ENCODE results near the gene KRTAP10-6.
"Not testable (repeated sequence)": the region's sequence is repeated elsewhere in the genome, so short reads cannot be mapped to it uniquely, and the experiment has no call there.

The KRTAP10-6 gene
- long read RNA-seq, donor 1: 0 reads
- long read RNA-seq, donor 2: 0 reads
- long read RNA-seq, donor 3: 0 reads
- long read RNA-seq, donor 4: 0 reads
- long read RNA-seq, donor 5: 0 reads
- long read RNA-seq, donor 6: 0 reads
- long read RNA-seq, donor 7: 0 reads
- long read RNA-seq, donor 8: 0 reads

DNA sequence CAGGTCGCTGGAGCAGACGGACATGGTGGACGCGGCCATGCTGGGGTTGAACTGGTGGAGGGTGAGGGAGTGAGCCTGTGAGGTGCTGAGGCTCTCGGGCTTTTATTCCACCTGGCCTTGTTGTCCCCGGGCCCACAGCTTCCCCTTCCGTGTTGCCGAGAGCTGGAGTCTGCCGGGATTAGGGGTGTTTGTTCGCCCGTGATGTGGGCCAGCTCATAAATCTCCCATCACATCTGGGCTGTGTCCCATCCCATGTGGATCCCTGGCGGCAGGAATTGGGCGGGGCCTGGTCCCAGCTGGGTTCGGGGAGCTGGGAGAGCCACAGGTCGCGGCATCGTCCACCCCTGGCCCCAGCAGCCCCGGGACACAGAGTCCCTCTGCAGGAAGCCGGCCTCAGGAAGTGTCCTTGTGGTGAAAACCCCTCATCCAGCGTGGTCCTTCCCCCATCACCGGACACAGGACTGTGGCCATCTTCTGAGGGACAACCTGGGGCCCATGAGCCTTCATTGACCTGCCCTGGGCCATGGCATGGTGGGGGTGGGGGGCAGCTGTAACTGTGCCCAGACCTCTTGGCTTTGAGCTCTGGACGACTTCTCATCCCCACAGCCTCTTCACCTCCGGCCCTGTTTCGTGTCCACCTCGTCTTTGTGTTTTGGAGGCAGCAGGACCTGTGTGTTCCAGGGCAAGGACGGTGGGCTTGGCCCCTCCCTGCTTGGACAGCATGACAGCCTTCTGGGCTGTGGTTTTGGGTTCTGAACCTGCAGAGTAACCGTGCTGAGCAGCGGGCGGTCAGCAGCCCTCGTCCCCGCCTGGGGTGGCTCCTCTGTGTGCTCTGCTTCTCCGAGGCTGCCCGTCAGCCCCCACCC is at the start of gene KRTAP10-6:
KRTAP10-6 (minus strand) TSS at position 60 of the 866 bp plus-strand sequence; CDS start at position 39, 21 bp downstream.
- DNase-seq: no peak

- DNase-seq: no peak
Measured at GRCh38 chr21:44640761-44641160, 48.5 kb upstream of the KRTAP10-6 start.

GRCh38 chr21:44639331-44639655 is 47.0 kb upstream of the KRTAP10-6 start:
- DNase-seq: no peak

- DNase-seq: not testable (repeated sequence)
Measured at GRCh38 chr21:44638506-44639330, 46.4 kb upstream of the KRTAP10-6 start.

GRCh38 chr21:44637851-44638348 is 45.6 kb upstream of the KRTAP10-6 start:
- not testable (repeated sequence) for DNase-seq

- no peak for DNase-seq
Measured at GRCh38 chr21:44637018-44637850, 44.9 kb upstream of the KRTAP10-6 start, which contains the start of gene KRTAP10-10. KRTAP10-10 (plus strand) TSS chr21:44637356; CDS start chr21:44637418, 62 bp downstream.

DNA sequence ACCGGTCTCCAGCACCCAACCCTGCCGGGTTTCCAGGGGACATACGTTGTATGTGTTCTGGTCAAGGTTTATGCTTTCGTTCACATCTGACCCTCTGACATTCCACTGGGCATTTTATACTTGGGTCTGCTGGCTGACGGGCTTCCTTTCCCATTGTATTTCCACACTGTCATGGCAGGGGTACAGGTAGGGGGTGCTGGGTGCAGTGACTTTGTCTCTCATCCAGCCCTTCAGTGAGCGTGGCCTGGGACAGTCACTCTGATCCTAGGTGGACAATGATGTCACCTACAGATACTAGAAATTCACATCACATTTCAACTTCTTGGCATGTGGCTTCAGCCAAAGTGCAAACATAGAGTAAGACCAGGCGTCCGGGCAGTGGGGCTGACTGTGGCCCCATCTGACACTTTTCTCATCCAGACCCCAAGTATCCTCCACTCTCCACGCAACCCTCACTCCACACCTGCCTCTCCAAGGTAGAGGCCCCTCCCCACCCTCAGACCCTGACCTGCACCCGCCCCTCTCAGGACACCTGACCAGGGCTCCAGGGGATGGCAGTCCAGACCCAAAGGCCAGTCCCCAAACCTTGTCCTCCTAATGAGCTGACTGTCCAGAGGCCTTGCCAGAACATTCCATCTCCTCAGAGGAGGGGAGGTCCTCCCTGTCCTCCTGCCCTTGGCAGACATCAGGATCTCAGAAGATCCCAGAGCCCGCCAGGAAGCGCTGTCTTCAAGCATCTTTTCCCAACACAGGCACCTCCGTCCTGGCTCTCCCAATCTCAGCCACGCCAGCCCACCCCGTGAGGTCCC is 44.1 kb upstream of the KRTAP10-6 start:
- DNase-seq: no peak

- DNase-seq: no peak
Measured at GRCh38 chr21:44632067-44632466, 39.8 kb upstream of the KRTAP10-6 start.

DNA sequence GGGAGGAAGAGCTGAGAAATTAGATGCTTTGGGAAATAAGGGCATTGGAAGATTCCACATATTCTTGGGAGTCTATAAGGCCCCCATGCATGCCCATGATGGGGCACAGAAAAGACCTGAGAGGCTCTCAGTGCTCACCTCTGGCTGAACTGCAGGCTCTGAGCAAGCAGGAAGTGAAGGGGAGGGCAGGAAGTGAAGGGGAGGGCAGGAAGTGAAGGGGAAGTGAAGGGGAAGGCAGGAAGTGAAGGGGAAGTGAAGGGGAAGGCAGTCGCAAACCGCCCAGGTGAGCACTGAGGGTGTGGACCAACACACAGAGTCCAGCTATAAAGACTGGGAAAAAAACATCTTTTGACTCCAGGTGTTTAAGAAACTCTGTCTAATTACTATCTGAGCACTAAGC is 38.1 kb upstream of the KRTAP10-6 start:
- no peak for DNase-seq

- no peak for DNase-seq
Measured at GRCh38 chr21:44628707-44629391, 36.5 kb upstream of the KRTAP10-6 start.

DNA sequence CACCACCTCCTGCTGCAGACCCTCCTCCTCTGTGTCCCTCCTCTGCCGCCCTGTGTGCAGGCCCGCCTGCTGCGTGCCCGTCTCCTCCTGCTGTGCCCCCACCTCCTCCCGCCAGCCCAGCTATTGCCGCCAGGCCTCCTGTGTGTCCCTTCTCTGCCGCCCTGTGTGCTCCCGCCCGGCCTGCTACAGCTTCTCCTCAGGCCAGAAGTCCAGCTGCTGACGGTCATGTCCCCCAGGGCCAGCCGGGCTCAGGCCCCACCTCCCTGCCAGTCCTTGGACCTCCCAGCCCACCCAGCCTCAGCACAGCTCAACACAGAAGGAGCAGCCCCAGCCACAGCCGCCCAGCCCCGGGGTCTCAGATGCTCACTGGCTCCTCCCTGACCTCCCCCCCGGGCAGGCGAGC is 35.5 kb upstream of the KRTAP10-6 start:
- not testable (repeated sequence) for DNase-seq

GRCh38 chr21:44627181-44627822 is 35.0 kb upstream of the KRTAP10-6 start:
- DNase-seq: not testable (repeated sequence)

- no peak for DNase-seq
Measured at GRCh38 chr21:44626673-44627143, 34.4 kb upstream of the KRTAP10-6 start, which contains the start of gene KRTAP10-9. KRTAP10-9 (plus strand) TSS chr21:44627093; CDS start chr21:44627172, 79 bp downstream.

GRCh38 chr21:44626262-44626661 is 34.0 kb upstream of the KRTAP10-6 start:
- no peak for DNase-seq

- no peak for DNase-seq
Measured at GRCh38 chr21:44625756-44626155, 33.5 kb upstream of the KRTAP10-6 start.

GRCh38 chr21:44623575-44623974 is 31.3 kb upstream of the KRTAP10-6 start:
- DNase-seq: no peak

DNA sequence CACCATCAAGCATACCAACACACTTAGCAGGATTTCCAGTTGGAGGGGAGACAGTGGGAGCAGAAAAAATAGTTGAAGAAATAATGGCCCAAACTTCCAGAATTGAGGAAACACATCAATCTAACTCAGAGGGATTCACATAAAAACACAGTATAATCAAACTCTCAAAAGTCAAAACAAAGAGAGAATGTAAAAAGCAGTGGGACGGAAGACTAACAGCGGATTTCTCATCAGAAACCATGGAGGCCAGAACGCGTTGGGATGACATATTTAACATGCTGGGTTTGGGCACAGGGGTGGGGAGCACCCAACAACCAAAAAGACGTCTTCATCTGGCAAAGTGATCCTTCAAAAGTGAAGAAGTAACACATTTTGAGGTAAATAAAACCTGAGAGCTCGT is 27.6 kb upstream of the KRTAP10-6 start:
- DNase-seq: no peak

GRCh38 chr21:44618909-44619308 is 26.6 kb upstream of the KRTAP10-6 start:
- no peak for DNase-seq

GRCh38 chr21:44618504-44618903 is 26.2 kb upstream of the KRTAP10-6 start:
- no peak for DNase-seq
